ENCODE results near the gene SERINC5.

The SERINC5 gene

GRCh38 chr5:80230269-80230992, 25.4 kb downstream of the SERINC5 start:
- H3K4me3 Mint-ChIP-seq, result no peak overlapping the region
- H3K27me3 Mint-ChIP-seq (ENCODE audit: low read depth, poor library complexity), result no peaks in the 10 kb centered on the region
- peaks cover 35% of the 10 kb centered on the region for H3K4me1 Mint-ChIP-seq
- DNase-seq, result no peak
- TF ChIP-seq CTCF (IDR thresholded peaks at IDR 0.05), result no peak
- peaks cover 1% of the 10 kb centered on the region for H3K9me3 Mint-ChIP-seq
- H3K36me3 Mint-ChIP-seq (ENCODE audit: low read depth), result peaks cover 37% of the 10 kb centered on the region
- H3K27ac Mint-ChIP-seq, result peak overlapping the region; percentile 98

GRCh38 chr5:80229902-80230255, 26.0 kb downstream of the SERINC5 start:
- H3K9me3 Mint-ChIP-seq, result peaks cover 5% of the 10 kb centered on the region
- H3K4me1 Mint-ChIP-seq, result peaks cover 35% of the 10 kb centered on the region
- H3K27ac Mint-ChIP-seq, result peak overlapping the region; percentile 98
- H3K4me3 Mint-ChIP-seq, result no peak overlapping the region
- no peaks in the 10 kb centered on the region for H3K27me3 Mint-ChIP-seq (ENCODE audit: low read depth, poor library complexity)
- no peak for DNase-seq
- no peak for TF ChIP-seq CTCF (IDR thresholded peaks at IDR 0.05)
- H3K36me3 Mint-ChIP-seq (ENCODE audit: low read depth), result peaks cover 37% of the 10 kb centered on the region

- peaks cover 35% of the 10 kb centered on the region for H3K4me1 Mint-ChIP-seq
- peaks cover 3% of the 10 kb centered on the region for H3K27me3 Mint-ChIP-seq (ENCODE audit: low read depth, poor library complexity)
- DNase-seq, result no peak
- peaks cover 5% of the 10 kb centered on the region for H3K9me3 Mint-ChIP-seq
- H3K4me3 Mint-ChIP-seq, result no peak overlapping the region
- no peak for TF ChIP-seq CTCF (IDR thresholded peaks at IDR 0.05)
- H3K27ac Mint-ChIP-seq, result no peak overlapping the region
- peaks cover 33% of the 10 kb centered on the region for H3K36me3 Mint-ChIP-seq (ENCODE audit: low read depth)
These were observed 27.8 kb downstream of the SERINC5 start for GRCh38 chr5:80227979-80228596.

- DNase-seq, result no peak
- Mint-ChIP-seq H3K27me3 (ENCODE audit: low read depth, poor library complexity) (peaks cover 3% of the 10 kb centered on the region), H3K4me1 (peaks cover 42% of the 10 kb centered on the region), H3K4me3 (no peak overlapping the region), H3K36me3 (ENCODE audit: low read depth) (peaks cover 26% of the 10 kb centered on the region), H3K27ac (peak overlapping the region; percentile 22), H3K9me3 (peaks cover 5% of the 10 kb centered on the region)
- no peak for TF ChIP-seq CTCF (IDR thresholded peaks at IDR 0.05)
These were observed 29.9 kb downstream of the SERINC5 start for GRCh38 chr5:80225934-80226326.

GRCh38 chr5:80225189-80225933, 30.5 kb downstream of the SERINC5 start:
- peaks cover 26% of the 10 kb centered on the region for H3K36me3 Mint-ChIP-seq (ENCODE audit: low read depth)
- H3K4me1 Mint-ChIP-seq, result peaks cover 42% of the 10 kb centered on the region
- H3K27ac Mint-ChIP-seq, result peak overlapping the region; percentile 65
- peaks cover 3% of the 10 kb centered on the region for H3K27me3 Mint-ChIP-seq (ENCODE audit: low read depth, poor library complexity)
- no peak for DNase-seq
- H3K4me3 Mint-ChIP-seq, result no peak overlapping the region
- H3K9me3 Mint-ChIP-seq, result peaks cover 5% of the 10 kb centered on the region
- TF ChIP-seq CTCF (IDR thresholded peaks at IDR 0.05), result no peak
